ENCODE measurements around the gene APOBEC4.
"Not testable (repeated sequence)": the region's sequence is repeated elsewhere in the genome, so short reads cannot be mapped to it uniquely, and the experiment has no call there.

The APOBEC4 gene, protein sequence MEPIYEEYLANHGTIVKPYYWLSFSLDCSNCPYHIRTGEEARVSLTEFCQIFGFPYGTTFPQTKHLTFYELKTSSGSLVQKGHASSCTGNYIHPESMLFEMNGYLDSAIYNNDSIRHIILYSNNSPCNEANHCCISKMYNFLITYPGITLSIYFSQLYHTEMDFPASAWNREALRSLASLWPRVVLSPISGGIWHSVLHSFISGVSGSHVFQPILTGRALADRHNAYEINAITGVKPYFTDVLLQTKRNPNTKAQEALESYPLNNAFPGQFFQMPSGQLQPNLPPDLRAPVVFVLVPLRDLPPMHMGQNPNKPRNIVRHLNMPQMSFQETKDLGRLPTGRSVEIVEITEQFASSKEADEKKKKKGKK

DNA sequence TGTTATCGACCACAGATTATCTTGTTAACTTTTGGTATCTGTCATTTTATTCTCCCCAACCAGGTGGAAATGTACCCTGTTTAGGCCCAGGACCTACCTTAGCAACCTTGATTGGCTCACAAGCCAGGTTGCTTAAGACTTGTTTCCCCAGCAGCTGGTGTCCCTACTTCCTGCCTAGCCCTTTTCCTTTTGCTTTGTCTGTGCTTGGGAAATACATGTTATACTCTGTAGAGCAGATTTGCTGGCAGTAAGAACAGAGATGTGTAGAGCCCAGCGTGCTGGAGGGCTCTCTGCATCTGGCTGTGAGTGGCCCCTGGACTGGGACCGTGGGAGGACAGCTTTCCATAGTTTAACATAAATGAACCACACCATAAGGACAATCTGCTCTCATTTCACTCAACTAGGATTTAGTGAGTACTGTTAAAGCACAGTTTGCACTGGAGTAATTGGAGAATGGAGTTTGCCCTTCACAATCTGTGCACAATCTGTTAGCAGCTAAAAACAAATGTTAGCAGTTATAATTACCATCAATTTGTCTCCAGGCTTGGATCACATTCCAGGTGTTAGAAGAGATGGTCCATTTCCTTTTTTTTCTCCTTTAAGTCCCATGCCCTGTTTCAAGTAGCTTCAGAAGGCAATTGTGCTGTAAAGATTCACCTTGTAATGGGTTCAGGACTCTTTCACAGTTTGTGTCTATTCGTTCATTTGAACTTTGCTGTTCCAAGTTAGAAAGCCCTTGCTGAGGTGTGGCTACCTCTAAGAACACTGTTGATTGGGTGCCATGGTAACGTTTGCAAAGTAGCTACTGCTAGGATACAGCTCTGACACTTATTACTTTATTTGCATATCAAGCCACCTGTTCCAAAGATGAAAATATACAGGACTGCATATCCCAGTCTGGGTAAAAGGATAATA lies at the start of gene APOBEC4:
APOBEC4 (minus strand) TSS at position 770 of the 915 bp plus-strand sequence. CDS start 4,535 bp downstream, outside the sequence.
- DNase-seq = no peak

GRCh38 chr1:183702813-183703198 lies 49.7 kb upstream of the APOBEC4 start:
- DNase-seq = no peak

- no peak for DNase-seq
These were observed 49.1 kb upstream of the APOBEC4 start for GRCh38 chr1:183702087-183702812.

- DNase-seq = no peak
These were observed 46.6 kb upstream of the APOBEC4 start for GRCh38 chr1:183699616-183700160.

DNA sequence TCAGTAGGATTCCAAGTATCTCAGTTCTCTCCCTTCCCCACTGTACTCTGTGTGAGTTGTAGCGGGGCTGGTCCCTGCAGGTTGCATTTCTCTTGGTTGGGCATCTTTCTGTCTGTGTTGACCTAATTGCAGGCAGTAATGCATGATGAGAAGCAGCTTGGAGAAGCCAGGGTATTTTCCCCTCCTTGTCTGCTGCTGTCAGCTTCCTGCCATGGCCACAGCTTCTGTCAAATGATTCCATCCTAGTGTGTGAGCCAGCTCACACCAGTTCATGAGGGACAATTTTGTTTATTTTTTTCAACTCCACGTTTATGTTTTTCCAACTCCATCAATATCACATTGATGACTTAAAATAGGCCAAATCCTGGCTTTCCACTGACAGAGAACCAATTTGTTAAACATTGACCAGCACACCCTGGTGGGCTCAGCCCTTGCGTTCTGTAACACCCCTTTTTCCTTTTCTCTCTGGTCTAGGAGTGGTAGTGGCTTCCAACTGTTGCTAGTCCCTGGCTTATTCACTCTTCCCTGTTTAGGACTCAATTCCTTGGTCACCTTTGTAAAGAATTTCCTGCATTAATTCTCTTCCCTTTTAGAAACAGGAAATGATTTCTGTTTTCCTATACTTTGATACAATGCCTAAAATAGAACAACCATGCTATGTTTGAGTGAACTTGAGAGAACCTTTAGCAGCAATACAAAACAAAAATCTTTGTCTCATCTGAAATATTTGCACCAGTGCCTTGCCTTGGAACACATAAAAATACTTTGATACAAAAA lies 44.9 kb upstream of the APOBEC4 start:
- DNase-seq = no peak

- DNase-seq = no peak
These were observed 43.9 kb upstream of the APOBEC4 start for GRCh38 chr1:183696981-183697380.

- DNase-seq = no peak
These were observed 41.6 kb upstream of the APOBEC4 start for GRCh38 chr1:183694755-183695154.

- DNase-seq = no peak
These were observed 41.0 kb upstream of the APOBEC4 start for GRCh38 chr1:183694066-183694465.

DNA sequence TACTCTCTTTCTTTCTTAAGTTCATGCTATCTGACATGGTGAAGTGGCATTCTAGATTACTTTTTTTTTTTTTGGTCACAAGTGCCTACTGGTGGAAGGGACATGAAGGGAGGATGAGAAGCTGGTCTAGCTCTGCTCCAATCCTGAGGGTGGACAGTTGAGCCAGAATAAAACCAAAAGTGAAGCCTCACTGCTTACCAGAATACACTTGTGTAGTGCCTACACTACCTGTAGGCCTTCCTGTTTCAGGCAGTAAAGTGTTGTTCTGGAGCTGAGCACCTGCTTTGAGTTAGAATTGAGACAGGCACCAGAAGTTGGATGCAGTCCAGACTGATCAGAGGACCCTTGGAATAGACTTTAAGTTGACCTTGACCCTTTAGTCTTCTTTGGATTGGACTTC lies 40.4 kb upstream of the APOBEC4 start:
- DNase-seq = no peak

GRCh38 chr1:183689762-183690204 lies 36.7 kb upstream of the APOBEC4 start:
- no peak for DNase-seq

- DNase-seq = no peak
These were observed 35.4 kb upstream of the APOBEC4 start for GRCh38 chr1:183688341-183689060.

DNA sequence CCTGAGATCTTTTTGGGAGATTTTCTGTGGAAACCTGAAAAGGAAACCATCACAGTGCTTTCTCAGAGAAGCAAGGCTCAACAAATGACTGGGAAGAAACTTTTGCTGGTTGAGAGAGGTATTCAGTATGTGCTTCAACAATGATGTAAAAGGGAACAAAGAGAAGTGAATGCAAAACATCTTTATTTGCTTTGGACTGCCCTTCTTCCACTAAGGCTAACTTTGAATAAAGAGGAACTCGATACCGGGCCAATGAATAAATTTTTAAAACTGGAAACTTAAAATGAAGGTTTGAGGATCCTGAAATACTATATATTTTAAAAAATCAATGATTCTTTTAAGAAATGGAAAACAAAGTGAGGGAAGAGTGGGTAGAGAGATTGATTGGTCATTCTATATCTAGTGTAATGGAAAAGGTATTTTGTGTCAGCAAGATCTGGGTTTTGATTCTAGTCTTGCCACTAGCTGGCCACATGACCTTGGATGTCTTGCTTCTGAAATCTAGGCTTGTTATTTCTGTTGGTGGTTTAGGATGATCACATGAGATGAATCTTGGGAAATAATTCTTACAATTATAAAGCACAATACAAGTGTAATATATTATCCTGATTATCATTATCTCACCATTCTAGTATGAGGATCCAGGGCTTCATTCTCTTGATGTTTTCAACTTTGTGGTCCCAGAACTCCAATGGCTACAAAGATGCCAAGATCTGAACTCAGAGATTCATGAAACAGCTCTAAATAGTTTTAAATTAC lies 34.6 kb upstream of the APOBEC4 start:
- DNase-seq = no peak

DNA sequence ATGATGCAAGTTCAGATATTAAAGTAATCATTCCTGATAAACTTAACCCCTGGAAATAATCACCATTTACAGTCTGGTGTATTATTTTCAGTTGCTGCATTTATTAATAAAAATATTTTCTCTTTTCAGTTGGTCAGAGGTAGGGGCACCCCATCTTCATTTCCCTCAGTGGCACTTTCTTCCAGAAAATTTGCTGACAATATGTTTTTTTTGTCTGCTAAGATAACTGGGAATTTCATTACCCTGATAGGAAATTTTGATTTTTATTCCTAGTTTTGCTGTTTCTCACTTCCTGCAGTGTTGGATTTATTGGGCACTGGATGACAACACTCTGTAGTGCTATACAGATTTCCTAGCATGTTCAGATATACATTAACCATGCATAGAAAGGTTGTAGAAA lies 33.1 kb upstream of the APOBEC4 start:
- no peak for DNase-seq

GRCh38 chr1:183685112-183685713 lies 32.1 kb upstream of the APOBEC4 start:
- DNase-seq = peak; percentile 6 to 23

DNA sequence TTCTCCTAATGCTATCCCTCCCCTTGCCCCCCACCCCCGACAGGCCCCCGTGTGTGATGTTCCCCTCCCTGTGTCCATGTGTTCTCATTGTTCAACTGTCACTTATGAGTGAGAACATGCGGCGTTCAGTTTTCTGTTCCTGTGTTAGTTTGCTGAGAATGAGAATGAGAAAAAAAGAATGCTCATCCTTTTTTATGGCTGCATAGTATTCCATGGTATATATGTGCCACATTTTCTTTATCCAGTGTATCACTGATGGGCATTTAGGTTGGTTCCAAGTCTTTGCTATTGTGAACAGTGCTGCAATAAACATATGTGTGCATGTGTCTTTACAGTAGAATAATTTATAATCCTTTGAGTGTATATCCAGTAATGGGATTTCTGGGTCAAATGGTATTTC lies 26.2 kb upstream of the APOBEC4 start:
- DNase-seq = not testable (repeated sequence)

GRCh38 chr1:183678819-183679218 lies 25.7 kb upstream of the APOBEC4 start:
- no peak for DNase-seq

DNA sequence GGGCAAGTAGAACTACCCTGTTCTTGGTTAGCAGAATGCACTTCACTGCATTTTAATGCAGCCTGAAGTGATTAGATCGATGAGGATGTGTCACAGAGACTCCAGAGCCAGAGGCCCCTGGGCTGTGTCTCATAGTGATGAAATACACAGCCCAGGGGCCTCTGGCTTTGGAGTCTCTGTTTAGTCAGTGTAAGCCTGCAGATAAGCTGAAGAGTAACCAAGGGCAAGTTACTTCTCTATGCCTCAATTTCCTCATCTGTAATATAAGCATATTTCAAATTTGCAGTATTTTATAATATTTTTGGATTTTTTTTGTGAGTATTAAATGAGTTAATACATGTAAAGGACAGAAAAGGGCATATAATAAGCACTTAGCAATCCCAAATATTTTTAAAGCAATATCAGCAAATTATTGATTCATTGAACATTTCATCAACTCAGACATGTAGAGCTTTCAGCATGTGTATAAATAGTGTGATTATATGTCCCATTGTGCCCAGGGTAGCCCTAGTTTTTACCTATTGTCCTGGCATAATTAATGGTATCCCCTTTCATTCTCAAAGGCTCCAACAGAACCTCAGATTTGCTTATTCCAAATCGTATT lies 23.6 kb upstream of the APOBEC4 start:
- no peak for DNase-seq

DNA sequence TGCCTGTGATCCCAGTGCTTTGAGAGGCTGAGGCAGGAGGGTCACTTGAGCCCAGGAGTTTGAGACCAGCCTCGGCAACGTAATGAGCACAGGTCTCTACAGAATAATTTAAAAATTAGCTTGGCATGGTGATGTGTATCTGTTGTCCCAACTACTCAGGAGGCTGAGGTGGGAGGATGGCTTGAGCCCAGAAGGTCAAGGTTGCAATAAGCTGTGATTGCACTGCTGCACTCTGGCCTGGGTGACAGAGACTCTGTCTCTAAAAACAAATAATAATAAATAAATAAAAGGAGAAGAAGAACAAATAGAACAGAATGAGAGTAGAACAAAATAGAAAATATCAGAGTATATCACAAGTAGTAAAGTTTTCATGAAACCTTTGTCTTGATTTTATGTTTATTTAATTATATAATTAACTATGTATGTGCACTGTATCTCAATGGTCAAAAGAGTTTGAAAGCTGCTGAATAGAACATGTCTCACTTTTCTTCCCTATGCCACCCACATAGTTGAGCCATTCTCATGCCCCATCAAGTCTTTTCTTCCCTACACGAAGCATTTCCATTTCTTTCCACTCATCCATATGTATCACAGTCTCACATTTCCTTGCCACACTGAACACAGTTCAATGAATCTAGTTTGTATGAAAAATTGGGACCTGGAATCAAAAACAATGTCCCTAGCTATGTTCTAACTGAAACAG lies 22.9 kb upstream of the APOBEC4 start:
- DNase-seq = no peak

DNA sequence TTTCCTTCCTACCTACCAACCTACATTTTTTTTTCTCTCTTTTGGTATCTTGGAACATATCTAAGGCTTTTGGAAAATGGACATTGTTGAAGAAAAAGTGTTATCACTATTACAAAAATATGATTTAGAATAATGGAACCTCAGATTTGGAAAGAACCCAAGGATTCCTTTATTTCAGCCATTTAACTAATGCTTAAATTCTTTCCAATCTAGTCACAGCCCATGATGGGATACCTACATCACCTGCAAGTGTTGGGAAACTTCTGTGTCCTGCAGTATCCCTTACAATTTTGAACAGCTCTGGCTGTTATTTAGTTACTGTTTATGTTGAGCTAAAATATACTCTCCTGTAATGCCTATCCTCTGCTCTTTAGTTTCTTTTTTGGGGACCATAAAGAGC lies 22.3 kb upstream of the APOBEC4 start:
- no peak for DNase-seq
